Measurements from ENCODE around the gene FGF14. TPM values are rescaled to one million over a fixed set of nuclear protein-coding genes. Genes with fewer than 3 reads are reported as not detected.

FGF14 gene
- total and polyA plus RNA-seq, 3 donors from 2014 or later: 0.56 to 4.5 (median 1.7) TPM

DNA sequence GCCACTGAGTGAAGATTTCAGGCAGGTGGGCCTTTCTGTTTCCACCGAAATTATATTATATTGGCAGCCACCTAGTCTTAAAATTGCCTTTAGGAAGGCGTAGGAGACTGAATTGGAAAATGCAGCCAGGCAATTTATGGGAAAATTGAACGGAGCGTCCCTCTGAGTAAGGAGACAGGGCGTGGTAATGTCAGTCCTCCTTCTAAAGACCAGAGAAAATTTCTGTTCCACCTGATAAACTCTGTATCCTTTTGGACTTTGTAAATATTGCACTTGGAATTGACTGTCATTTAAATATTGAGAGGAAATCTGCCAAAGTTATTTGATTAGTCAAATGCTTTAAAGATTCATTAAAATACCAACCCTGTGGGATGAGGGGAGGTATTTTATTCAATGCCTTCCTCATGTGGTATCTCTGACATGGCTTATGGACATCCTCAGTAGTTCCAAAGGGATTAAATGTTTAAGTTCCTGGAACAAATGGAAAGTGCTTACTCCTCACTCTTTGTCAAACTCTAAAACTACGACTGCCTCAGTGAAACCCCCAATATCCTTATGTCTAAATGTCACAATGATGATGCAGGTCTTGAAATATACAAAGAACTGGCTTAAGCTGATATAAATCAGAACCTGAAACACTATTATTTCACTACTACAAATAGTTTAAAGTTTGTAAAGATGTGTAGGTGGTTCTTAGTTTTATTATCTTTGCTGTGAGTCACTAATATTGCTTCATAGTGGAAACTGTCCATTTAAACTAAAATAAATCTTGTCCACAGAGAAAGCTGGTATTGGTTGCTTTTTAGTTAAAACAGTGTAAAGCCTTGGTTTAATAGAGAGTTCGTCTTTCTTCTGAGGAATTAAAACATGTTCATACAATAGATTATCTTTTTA, 203.2 kb downstream of the FGF14 start:
- 68 to 83% methylated on average over 7 of the region's 7 CpGs for WGBS, 2 donors

GRCh38 chr13:102197193-102197592, 204.7 kb downstream of the FGF14 start:
- H3K4me1 ChIP-seq: no peaks in the 10 kb centered on the region
- WGBS, 2 donors: 75 to 77% methylated on average over 1 of the region's 1 CpG
- H3K9me3 ChIP-seq: no peaks in the 10 kb centered on the region
- intact Hi-C loops (cut with DNase I; ENCODE audit: low total_unique reads): no loop called here
- TF ChIP-seq, protein P1, sequence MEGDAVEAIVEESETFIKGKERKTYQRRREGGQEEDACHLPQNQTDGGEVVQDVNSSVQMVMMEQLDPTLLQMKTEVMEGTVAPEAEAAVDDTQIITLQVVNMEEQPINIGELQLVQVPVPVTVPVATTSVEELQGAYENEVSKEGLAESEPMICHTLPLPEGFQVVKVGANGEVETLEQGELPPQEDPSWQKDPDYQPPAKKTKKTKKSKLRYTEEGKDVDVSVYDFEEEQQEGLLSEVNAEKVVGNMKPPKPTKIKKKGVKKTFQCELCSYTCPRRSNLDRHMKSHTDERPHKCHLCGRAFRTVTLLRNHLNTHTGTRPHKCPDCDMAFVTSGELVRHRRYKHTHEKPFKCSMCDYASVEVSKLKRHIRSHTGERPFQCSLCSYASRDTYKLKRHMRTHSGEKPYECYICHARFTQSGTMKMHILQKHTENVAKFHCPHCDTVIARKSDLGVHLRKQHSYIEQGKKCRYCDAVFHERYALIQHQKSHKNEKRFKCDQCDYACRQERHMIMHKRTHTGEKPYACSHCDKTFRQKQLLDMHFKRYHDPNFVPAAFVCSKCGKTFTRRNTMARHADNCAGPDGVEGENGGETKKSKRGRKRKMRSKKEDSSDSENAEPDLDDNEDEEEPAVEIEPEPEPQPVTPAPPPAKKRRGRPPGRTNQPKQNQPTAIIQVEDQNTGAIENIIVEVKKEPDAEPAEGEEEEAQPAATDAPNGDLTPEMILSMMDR (IDR thresholded peaks at IDR 0.05): no peak
- TF ChIP-seq POLR2A (IDR thresholded peaks at IDR 0.05): no peak
- no peak overlapping the region for H3K4me3 ChIP-seq
- H3K27me3 ChIP-seq: no peaks in the 10 kb centered on the region
- DNase-seq: no peak
- no peaks in the 10 kb centered on the region for H3K36me3 ChIP-seq (ENCODE audit: low read depth, missing control alignments)
- H3K27ac ChIP-seq: no peak overlapping the region

More for the DNA sequence above, 203.2 kb downstream of the FGF14 start:
- Histone ChIP-seq H3K4me3 (no peak overlapping the region), H3K9me3 (no peaks in the 10 kb centered on the region), H3K27ac (no peak overlapping the region), H3K36me3 (ENCODE audit: low read depth, missing control alignments) (no peaks in the 10 kb centered on the region), H3K27me3 (no peaks in the 10 kb centered on the region), H3K4me1 (no peaks in the 10 kb centered on the region)
- intact Hi-C loops (cut with DNase I; ENCODE audit: low total_unique reads): no loop called here
- no peak for DNase-seq
- TF ChIP-seq, protein P1 (IDR thresholded peaks at IDR 0.05): no peak
- no peak for TF ChIP-seq POLR2A (IDR thresholded peaks at IDR 0.05)

DNA sequence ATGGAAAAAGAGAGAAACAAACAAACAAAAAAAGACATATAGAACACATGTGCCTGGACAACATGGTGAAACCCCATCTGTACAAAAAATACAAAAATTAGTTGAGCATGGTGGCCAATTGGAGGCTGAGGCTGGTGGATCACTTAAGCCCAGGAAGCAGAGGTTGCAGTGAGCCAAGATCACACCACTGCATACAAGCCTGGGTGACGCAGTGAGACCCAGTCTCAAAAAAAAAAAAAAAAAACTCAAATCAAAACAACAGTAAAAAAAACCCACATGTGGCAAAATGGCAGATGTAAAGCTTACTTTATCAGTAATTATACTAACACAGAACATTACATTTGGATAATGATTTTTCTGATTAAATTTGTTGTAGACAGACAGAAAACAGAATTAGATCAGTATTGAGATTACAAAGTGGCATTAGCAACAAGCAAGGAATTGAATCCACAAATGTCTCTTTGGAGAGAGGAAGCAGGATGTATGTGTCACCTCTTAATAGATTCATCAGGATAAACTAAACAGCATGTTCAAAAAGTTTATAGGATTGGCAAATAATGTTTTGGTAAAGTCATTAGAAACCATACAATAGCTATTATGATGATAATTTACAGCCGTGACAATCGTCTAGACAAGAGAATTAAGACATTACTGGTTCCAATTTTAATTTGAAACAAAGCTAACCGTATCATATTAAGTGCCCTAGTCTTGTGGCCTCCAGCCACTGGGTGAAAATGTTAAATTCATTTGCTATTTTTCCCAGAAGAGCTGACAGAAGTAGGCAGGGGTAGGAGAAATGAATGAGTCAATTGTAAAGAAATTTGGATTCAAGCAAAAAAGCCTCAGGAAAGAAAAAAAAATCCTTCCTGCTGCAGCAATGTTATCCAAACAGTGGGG, 206.0 kb downstream of the FGF14 start:
- DNase-seq: no peak
- no peak overlapping the region for H3K27ac ChIP-seq
- no peaks in the 10 kb centered on the region for H3K36me3 ChIP-seq (ENCODE audit: low read depth, missing control alignments)
- H3K9me3 ChIP-seq: no peaks in the 10 kb centered on the region
- intact Hi-C loops (cut with DNase I; ENCODE audit: low total_unique reads): no loop called here
- H3K4me1 ChIP-seq: no peaks in the 10 kb centered on the region
- no peaks in the 10 kb centered on the region for H3K27me3 ChIP-seq
- WGBS, 2 donors: 73% methylated on average over 4 of the region's 4 CpGs
- no peak overlapping the region for H3K4me3 ChIP-seq
- TF ChIP-seq, protein P1 (IDR thresholded peaks at IDR 0.05): no peak
- TF ChIP-seq POLR2A (IDR thresholded peaks at IDR 0.05): no peak

DNA sequence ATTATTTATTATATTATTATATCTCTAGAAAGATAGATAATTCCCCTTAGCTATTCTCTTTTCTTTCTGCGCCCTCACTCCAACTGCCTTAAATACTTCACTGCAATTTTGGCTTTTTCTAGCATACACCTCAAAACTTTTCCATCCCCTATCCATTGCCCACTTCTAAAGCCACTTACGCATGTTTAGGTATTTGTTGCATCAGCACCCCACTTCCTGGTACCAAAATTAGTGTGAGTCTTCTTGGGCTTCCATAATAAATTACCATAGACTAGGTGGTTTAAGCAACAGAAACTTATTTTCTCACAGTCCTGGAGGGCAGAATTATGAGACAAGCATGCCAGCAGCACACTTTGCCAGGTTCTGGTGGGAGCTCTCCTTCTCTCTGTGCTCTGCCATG, 209.0 kb downstream of the FGF14 start:
- no peak for DNase-seq
- no peak for TF ChIP-seq POLR2A (IDR thresholded peaks at IDR 0.05)
- TF ChIP-seq, protein P1 (IDR thresholded peaks at IDR 0.05): no peak
- WGBS, 2 donors: 87 to 95% methylated on average over 2 of the region's 2 CpGs

More for the DNA sequence above, 209.0 kb downstream of the FGF14 start:
- Histone ChIP-seq H3K27me3 (no peaks in the 10 kb centered on the region), H3K4me1 (no peaks in the 10 kb centered on the region), H3K27ac (no peak overlapping the region), H3K9me3 (no peaks in the 10 kb centered on the region), H3K36me3 (ENCODE audit: low read depth, missing control alignments) (no peaks in the 10 kb centered on the region), H3K4me3 (no peak overlapping the region)
- intact Hi-C loops (cut with DNase I; ENCODE audit: low total_unique reads): no loop called here
